Ovary (tissue), 3 donors: ENCODE data around the gene PARD3.

Source experiments
- CTCF ChIP-seq, 3 donors: fragments of 450-650 bp in 2 of 3; fragments of 200-600 bp in 1 of 3; IDR thresholded peaks; one replicate each; pipeline versions ENCODE4 v1.5.1 to v1.8.0; 2016 to 2022; ENCODE audit warnings: antibody characterized with exemption in 3 of 3, mild to moderate bottlenecking in 1 of 3
- EP300 ChIP-seq: sonication (generic); formaldehyde crosslinking; IDR thresholded peaks from one replicate; pipeline ENCODE4 v1.6.1; 2017; ENCODE audit warnings: antibody characterized with exemption
- POLR2A ChIP-seq: fragments of 450-650 bp; IDR thresholded peaks from one replicate; pipeline ENCODE4 v1.6.1; 2017; ENCODE audit warnings: antibody characterized with exemption, mild to moderate bottlenecking, moderate library complexity
- donor health status: DM: no; HTN: no; CAD: no.

- TF ChIP-seq CTCF (IDR thresholded peaks at IDR 0.05) (no peak), EP300 (no peak), POLR2A (no peak)
Observed at GRCh38 chr10:34286136-34286739, 528.9 kb downstream of the PARD3 start.
